Erythroblast (primary cell): Measurements from ENCODE around the gene SRF.

Source experiments
- GATA1 ChIP-seq: IDR thresholded peaks from 2 replicates; pipeline ENCODE4 v1.6.1; 2011; ENCODE audit warnings: low read depth, mild to moderate bottlenecking, control low read depth, low read length, moderate library complexity
- POLR2A ChIP-seq: IDR thresholded peaks from 2 replicates; pipeline ENCODE4 v1.6.1; 2011; ENCODE audit warnings: mild to moderate bottlenecking, low read length

DNA sequence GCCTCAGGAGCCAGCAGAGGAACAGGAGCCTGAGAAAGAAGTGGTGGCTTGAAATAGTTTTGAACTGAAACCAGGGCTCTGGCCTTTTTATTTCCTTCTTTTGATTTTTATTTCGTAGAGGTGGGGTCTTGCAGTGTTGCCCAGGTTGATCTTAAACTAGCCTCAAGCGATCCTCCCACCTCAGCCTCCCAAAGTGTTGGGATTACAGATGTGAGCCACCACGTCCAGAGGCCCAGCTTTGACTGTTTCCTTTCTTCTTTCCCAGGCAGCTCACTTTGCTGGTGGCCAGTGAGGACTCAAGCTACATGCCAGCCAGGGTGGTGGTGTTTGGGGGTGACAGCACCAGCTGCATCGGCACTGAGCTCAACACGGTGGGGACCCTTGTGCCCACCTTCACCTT, 31.4 kb downstream of the SRF start:
- TF ChIP-seq POLR2A (no peak), GATA1 (no peak)
